Spleen (tissue), 13 donors: Measurements from ENCODE around the gene CIB1. TPM values are rescaled to one million over a fixed set of nuclear protein-coding genes. Genes with fewer than 3 reads are reported as not detected.
"Not testable (repeated sequence)": the region's sequence is repeated elsewhere in the genome, so short reads cannot be mapped to it uniquely, and the experiment has no call there.

Experiments used
- DNase-seq: peaks from one replicate; pipeline ENCODE4 v3.0.0-alpha.2; 2020
- H3K27ac ChIP-seq, 8 donors: fragments of 200-600 bp; sonication (generic) in 7 of 8; 1 replicate in 4 of 8; 2 replicates in 4 of 8; pipeline versions ENCODE4 v1.5.0 to v1.8.0; 2016 to 2021; ENCODE audit warnings: inconsistent platforms in 4 of 8, mild to moderate bottlenecking in 4 of 8, moderate library complexity in 1 of 8
- H3K27me3 ChIP-seq, 7 donors: fragments of 200-600 bp; sonication (generic) in 6 of 7; replicated peaks in 1 of 7; 1 replicate in 4 of 7; 2 replicates in 3 of 7; pipeline versions ENCODE4 v1.5.0 to v1.8.0; 2016 to 2021; ENCODE audit warnings: inconsistent platforms in 3 of 7, mild to moderate bottlenecking in 1 of 7
- H3K36me3 ChIP-seq, 6 donors: fragments of 200-600 bp; sonication (generic) in 5 of 6; 1 replicate in 4 of 6; 2 replicates in 2 of 6; pipeline versions ENCODE4 v1.5.0 to v1.8.0; 2016 to 2021; ENCODE audit warnings: inconsistent platforms in 2 of 6
- H3K4me1 ChIP-seq, 6 donors: fragments of 200-600 bp; sonication (generic) in 5 of 6; 1 replicate in 3 of 6; 2 replicates in 3 of 6; pipeline versions ENCODE4 v1.5.0 to v1.8.0; 2016 to 2021; ENCODE audit warnings: inconsistent platforms in 3 of 6
- H3K4me3 ChIP-seq, 8 donors: fragments of 200-600 bp; sonication (generic) in 7 of 8; 1 replicate in 4 of 8; 2 replicates in 4 of 8; pipeline versions ENCODE4 v1.5.0 to v1.8.0; 2016 to 2021; ENCODE audit warnings: inconsistent platforms in 4 of 8, mild to moderate bottlenecking in 4 of 8, moderate library complexity in 2 of 8
- H3K9me3 ChIP-seq, 8 donors: fragments of 200-600 bp; sonication (generic) in 7 of 8; 1 replicate in 4 of 8; 2 replicates in 4 of 8; pipeline versions ENCODE4 v1.5.0 to v1.8.0; 2016 to 2021; ENCODE audit warnings: inconsistent platforms in 4 of 8
- CTCF ChIP-seq, 11 experiments: fragments of 200-600 bp in 7 of 11; fragments of 450-650 bp in 4 of 11; sonication (generic) in 4 of 11; IDR thresholded peaks in 8 of 11; conservative IDR thresholded peaks in 3 of 11; 1 replicate in 7 of 11; 2 replicates in 4 of 11; pipeline versions ENCODE4 v1.4.0 to v1.8.0; 2016 to 2021; ENCODE audit warnings: antibody characterized with exemption in 11 of 11, inconsistent platforms in 4 of 11, mild to moderate bottlenecking in 1 of 11
- POLR2A ChIP-seq, 3 donors: fragments of 450-650 bp; IDR thresholded peaks; one replicate each; pipeline ENCODE4 v1.5.1; 2017; ENCODE audit warnings: antibody characterized with exemption in 3 of 3, mild to moderate bottlenecking in 1 of 3
- POLR2AphosphoS5 ChIP-seq, 3 donors: sonication (generic); formaldehyde crosslinking; IDR thresholded peaks; one replicate each; pipeline ENCODE4 v1.5.1; 2017; ENCODE audit warnings: antibody characterized with exemption in 3 of 3
- WGBS, 5 donors: extraction: QIAGEN DNeasy Blood & Tissue Kit in 3 of 5; methylation state at CpG; one replicate each; pipeline versions ENCODE4 v1.1.5 to v1.1.7; 2013 to 2018; 5-methylcytosine and 5-hydroxymethylcytosine counted together
- intact Hi-C: fragments of 100-400 bp; cut with DNase I; formaldehyde crosslinking; loops from one replicate; pipeline ENCODE4 v1.15.0; 2023; ENCODE audit warnings: low total_unique reads
- long read RNA-seq, 2 donors: transcript quantifications; one replicate each; lab custom pipeline, GENCODE V29; 2026
- polyA plus RNA-seq, 3 donors: library from polyadenylated mRNA; stranded (reverse); fragments of 200-250 nt; gene quantifications; one replicate each; pipeline ENCODE4 v1.2.1, GENCODE V29; 2013
- total RNA-seq, 7 donors: library from RNA; depleted of rRNA in 3 of 7; stranded (reverse); fragments of >200 nt in 3 of 7; fragmentation: NEBNext Ultra II Directional in 4 of 7; extraction: Animal tissue kit (Norgen Biotek cat#: 25700) in 4 of 7; gene quantifications; one replicate each; pipeline versions ENCODE4 v1.1.0 to v1.2.1, GENCODE V29; 2016 to 2021
- donor health status: healthy with polysubstance abuse.
- donor health status: DM: no; HTN: no; CAD: no; lungs with moderate emphysema.
- donor health status: DM: no; HTN: no; CAD: no.
- donor health status: Bipolar disorder and iron deficiency.
- donor health status: healthy.
- donor health status: DM: no; HTN: no; CAD: no.
- donor health status: DM: yes; HTN: yes; CAD: no.

Gene CIB1
- total RNA-seq, result 10 to 100 TPM; 31.7 to 83.2 (median 77.3) TPM
- polyA plus RNA-seq, result 100 to 1,000 TPM; 166 to 247 (median 212) TPM
- long read RNA-seq, donor 1, transcript CIB1-201 (7 exons, 1,247 nt), result major isoform, 22 of 31 reads
- long read RNA-seq, donor 1, partial matches to known transcripts, result 8 of 31 reads
- long read RNA-seq, donor 1, other reads (novel, unspliced or antisense), result 0 of 31 reads
- long read RNA-seq, donor 2, transcript CIB1-201 (7 exons, 1,247 nt), result major isoform, 29 of 35 reads
- long read RNA-seq, donor 2, partial matches to known transcripts, result 5 of 35 reads
- long read RNA-seq, donor 2, other reads (novel, unspliced or antisense), result 0 of 35 reads

- no peaks in the 10 kb centered on the region for H3K27me3 ChIP-seq
- intact Hi-C loops, result no loop called here
- H3K27ac ChIP-seq, result peak within 1 kb of the TSS; percentile 91 to 99 (median 96)
- H3K9me3 ChIP-seq, result no peaks in the 10 kb centered on the region
- H3K4me1 ChIP-seq, result peaks cover 32 to 68% (median 52%) of the 10 kb centered on the region in 6 donors
- peak; percentile 100 for DNase-seq
- peaks cover under 1 to 64% (median 41%) of the 10 kb centered on the region in 6 donors for H3K36me3 ChIP-seq
- 0 to 1% (median 1%) methylated on average over 37 to 63 of the region's 63 CpGs for WGBS, 5 donors
- peak within 1 kb of the TSS; percentile 68 to 99 (median 91) for H3K4me3 ChIP-seq
- TF ChIP-seq POLR2A (IDR thresholded peaks at IDR 0.05) (peak in 1 of 3 donors; percentile 69), CTCF (IDR thresholded peaks at IDR 0.05 in 8 of 11, conservative IDR thresholded peaks at IDR 0.05 in 3 of 11) (peak in 7 of 11 experiments; percentile 14 to 65 (median 39)), POLR2AphosphoS5 (IDR thresholded peaks at IDR 0.05) (peak; percentile 87 to 96 (median 93))
These were observed at the start of gene CIB1 for GRCh38 chr15:90233387-90234095. CIB1 (minus strand) TSS chr15:90233941; CDS start chr15:90233885, 56 bp downstream.

GRCh38 chr15:90281637-90282036, 47.9 kb upstream of the CIB1 start:
- intact Hi-C loops, result not testable (repeated sequence)
- WGBS, 5 donors, result 66 to 83% (median 69%) methylated on average over 5 to 6 of the region's 6 CpGs

GRCh38 chr15:90280743-90281142, 47.0 kb upstream of the CIB1 start:
- H3K4me3 ChIP-seq, H3K9me3 ChIP-seq, H3K27ac ChIP-seq, DNase-seq, H3K4me1 ChIP-seq, H3K36me3 ChIP-seq, intact Hi-C loops, H3K27me3 ChIP-seq: not testable (repeated sequence)
- 90 to 96% (median 92%) methylated on average over 5 of the region's 5 CpGs for WGBS, 5 donors

More at GRCh38 chr15:90281637-90282036, 47.9 kb upstream of the CIB1 start:
- H3K27me3 ChIP-seq, DNase-seq, H3K4me1 ChIP-seq, H3K9me3 ChIP-seq, H3K36me3 ChIP-seq, H3K27ac ChIP-seq, H3K4me3 ChIP-seq: not testable (repeated sequence)

GRCh38 chr15:90278467-90278866, 44.7 kb upstream of the CIB1 start:
- H3K4me1 ChIP-seq, H3K27me3 ChIP-seq, intact Hi-C loops, H3K9me3 ChIP-seq, DNase-seq, H3K4me3 ChIP-seq, H3K27ac ChIP-seq: not testable (repeated sequence)
- 95 to 98% (median 96%) methylated on average over 12 of the region's 12 CpGs for WGBS, 5 donors
- peaks cover 0 to 28% (median 19%) of the 10 kb centered on the region in 6 donors for H3K36me3 ChIP-seq

- H3K4me1 ChIP-seq, result peaks cover 38 to 70% (median 53%) of the 10 kb centered on the region in 6 donors
- no peaks in the 10 kb centered on the region for H3K9me3 ChIP-seq
- no peaks in the 10 kb centered on the region for H3K27me3 ChIP-seq
- no peak overlapping the region for H3K4me3 ChIP-seq
- intact Hi-C loops, result no loop called here
- H3K36me3 ChIP-seq, result peaks cover 0 to 94% (median 51%) of the 10 kb centered on the region in 6 donors
- H3K27ac ChIP-seq, result peak overlapping the region in 5 of 8 donors; percentile 17 to 61 (median 29)
- no peak for TF ChIP-seq POLR2A (IDR thresholded peaks at IDR 0.05)
- TF ChIP-seq CTCF (IDR thresholded peaks at IDR 0.05 in 8 of 11, conservative IDR thresholded peaks at IDR 0.05 in 3 of 11), result no peak
- TF ChIP-seq POLR2AphosphoS5 (IDR thresholded peaks at IDR 0.05), result no peak
- WGBS, 5 donors, result 61 to 78% (median 69%) methylated on average over 7 of the region's 7 CpGs
- no peak for DNase-seq
These were observed 37.9 kb upstream of the CIB1 start for GRCh38 chr15:90271459-90272166.
